Measurements from ENCODE around the gene FOXL2.

The FOXL2 gene

DNA sequence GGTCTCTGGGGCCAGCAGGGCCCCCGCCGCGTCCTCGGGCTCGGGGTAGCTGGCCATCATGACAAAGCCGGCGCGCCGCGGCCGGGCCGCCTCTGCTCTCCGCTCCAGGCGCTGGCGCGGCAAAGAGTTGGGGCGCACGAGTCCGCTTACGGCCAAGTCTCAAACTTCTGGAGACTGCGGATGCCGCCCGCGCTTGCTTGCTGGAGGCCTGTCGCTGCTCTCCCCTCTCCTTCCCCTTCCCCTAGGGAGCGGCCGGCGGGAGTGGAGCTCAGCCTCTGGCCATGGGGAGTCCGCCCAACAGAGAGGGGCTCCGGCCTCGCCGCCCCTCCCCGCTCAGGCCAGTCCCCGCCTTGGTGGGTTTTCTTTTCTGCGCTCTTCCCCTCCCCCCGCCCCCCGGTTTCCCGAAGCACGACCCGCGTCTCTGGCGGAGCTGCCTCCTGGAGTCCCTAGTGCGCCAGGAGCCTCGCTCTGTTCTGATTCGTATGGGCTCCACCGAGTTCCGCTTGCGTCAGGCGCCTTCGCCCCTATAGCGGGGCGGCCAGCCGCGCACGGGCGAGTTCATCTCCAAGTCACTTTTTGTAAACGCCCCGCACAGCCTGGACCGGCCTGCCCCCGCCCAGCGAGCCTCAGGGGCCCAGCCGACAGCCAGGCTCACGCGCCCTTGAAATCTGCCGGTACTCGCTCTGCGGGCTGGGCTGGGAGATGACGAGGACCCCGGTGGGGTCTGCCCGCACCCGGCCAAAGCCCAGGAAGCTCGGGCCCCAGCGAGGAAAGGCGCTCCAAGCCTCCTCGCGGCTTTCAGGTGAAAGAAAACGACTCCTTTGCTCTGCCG lies at the start of gene FOXL2, which contains the start of gene FOXL2NB:
TSS of gene FOXL2 (minus strand) at position 475 of the 832 bp plus-strand sequence. CDS start at position 60, 415 bp downstream.
TSS of gene FOXL2NB (plus strand) at position 555 of the 832 bp plus-strand sequence. CDS start at position 703, 148 bp downstream.
- no peak for DNase-seq (ENCODE audit: low read depth)

DNA sequence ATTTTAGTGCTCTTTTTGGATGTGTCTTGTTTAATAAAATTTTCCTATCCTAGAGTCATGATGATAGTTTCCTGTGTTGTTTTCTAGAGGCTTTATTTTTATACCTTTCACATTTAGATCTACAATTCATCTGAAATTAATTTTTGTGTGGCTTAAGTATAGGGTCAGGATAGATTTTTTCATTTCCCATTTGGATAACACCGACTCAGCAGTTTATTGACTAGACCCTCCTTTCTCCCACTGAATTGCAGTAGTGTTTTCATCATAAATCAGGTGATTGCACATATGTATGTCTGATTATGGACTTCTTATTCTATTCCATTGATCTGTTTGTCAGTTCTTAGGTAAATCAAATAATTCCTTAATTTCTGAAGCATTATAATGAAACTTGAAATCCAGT lies 48.8 kb upstream of the FOXL2 start:
- DNase-seq (ENCODE audit: low read depth) = no peak

- no peak for DNase-seq (ENCODE audit: low read depth)
These were observed 40.2 kb upstream of the FOXL2 start for GRCh38 chr3:138987181-138987580.

DNA sequence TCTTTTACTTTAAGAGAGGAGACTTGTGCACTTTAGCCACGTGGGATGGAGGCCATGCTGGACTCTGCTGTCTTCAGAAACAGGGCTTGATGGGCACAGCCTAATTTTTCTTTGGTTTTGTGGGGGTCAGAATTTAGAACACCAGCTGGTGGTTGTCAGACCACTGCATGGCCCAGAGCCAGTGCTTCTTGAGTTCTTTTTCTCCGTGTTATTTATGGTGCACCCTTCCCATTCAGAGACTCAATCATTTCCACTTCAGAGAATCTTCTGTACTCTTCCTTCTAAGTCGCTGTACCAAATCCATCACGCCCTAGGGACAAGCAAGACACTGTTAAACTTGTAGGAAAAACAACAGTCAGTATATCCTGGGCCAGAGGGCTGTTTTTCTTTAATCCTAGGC lies 39.0 kb upstream of the FOXL2 start:
- no peak for DNase-seq (ENCODE audit: low read depth)

DNA sequence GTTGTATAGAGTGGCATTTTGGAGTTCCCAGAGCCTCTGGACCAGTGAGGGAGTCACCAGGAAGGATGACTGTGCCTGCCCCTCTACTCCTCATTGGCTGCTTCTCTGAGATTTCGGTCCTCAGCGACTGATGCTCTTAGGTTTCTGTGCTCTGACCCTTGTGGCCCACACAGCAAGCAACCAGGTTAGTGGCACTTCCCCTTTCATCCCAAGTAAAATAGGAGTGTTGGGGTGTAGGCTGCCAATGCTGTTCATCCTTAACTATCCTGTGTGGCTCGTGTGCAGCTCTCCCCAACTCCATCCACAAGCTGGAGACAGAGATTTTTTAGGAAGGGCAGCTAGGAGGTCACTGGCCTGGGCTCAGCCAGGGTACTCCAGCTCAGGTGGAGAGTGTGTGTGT lies 37.9 kb upstream of the FOXL2 start:
- no peak for DNase-seq (ENCODE audit: low read depth)

- DNase-seq (ENCODE audit: low read depth) = no peak
These were observed 29.1 kb upstream of the FOXL2 start for GRCh38 chr3:138976047-138976446.

- no peak for DNase-seq (ENCODE audit: low read depth)
These were observed 28.4 kb upstream of the FOXL2 start for GRCh38 chr3:138975351-138975750.

- peak; percentile 33 for DNase-seq (ENCODE audit: low read depth)
These were observed 27.5 kb upstream of the FOXL2 start for GRCh38 chr3:138974462-138974861.

- no peak for DNase-seq (ENCODE audit: low read depth)
These were observed 26.0 kb upstream of the FOXL2 start for GRCh38 chr3:138972941-138973340.

DNA sequence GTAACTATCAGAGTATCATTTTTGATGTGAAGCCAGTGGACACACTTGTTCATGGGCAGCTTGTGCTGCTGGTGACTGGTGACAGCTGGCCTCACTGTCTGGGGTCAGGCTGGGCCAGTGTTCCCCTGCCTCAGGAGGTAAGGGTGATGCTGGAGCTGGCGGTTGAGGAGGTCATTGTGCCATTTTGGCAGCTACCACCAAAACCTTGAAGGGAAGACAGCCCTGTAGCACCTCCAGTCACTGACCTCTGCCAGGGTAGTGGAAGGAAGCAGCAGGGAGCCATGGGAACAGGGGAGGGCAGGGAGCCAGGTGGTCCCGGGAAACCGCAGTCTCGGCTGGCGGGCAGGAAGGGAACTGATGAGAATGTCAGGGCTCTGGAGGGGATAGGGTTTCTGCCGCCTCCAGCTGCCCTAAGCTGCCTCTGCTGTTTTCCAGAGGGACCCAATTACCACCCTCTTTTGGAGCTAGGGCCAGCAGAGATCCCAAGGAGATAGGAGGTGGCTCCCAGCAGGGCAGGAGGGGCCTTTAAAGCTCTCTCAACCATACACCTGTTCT lies 24.9 kb upstream of the FOXL2 start:
- DNase-seq (ENCODE audit: low read depth) = no peak

DNA sequence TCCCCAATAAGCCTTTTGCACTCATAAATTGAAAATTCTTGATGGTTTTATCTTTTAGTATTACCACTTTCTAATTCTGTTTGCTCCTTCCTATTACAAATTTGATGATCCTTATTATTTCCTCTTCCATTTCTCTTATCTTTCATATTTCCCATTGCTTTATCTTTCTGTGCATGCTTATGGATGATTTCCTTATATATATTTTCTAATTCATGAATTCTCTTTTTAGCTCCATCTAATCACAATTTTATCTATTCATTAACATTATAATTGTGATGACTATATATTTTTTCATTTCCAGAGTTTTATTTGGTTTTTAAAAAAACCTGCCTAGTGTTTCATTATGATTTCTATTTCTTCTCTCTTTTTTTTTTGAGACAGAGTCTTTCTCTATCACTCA lies 18.0 kb upstream of the FOXL2 start:
- no peak for DNase-seq (ENCODE audit: low read depth)

GRCh38 chr3:138964264-138964663 lies 17.3 kb upstream of the FOXL2 start:
- no peak for DNase-seq (ENCODE audit: low read depth)

- no peak for DNase-seq (ENCODE audit: low read depth)
These were observed 16.1 kb upstream of the FOXL2 start for GRCh38 chr3:138962854-138963560.

GRCh38 chr3:138960417-138960852 lies 13.5 kb upstream of the FOXL2 start:
- no peak for DNase-seq (ENCODE audit: low read depth)

GRCh38 chr3:138950701-138951100 lies 3.8 kb upstream of the FOXL2 start:
- DNase-seq (ENCODE audit: low read depth) = no peak

DNA sequence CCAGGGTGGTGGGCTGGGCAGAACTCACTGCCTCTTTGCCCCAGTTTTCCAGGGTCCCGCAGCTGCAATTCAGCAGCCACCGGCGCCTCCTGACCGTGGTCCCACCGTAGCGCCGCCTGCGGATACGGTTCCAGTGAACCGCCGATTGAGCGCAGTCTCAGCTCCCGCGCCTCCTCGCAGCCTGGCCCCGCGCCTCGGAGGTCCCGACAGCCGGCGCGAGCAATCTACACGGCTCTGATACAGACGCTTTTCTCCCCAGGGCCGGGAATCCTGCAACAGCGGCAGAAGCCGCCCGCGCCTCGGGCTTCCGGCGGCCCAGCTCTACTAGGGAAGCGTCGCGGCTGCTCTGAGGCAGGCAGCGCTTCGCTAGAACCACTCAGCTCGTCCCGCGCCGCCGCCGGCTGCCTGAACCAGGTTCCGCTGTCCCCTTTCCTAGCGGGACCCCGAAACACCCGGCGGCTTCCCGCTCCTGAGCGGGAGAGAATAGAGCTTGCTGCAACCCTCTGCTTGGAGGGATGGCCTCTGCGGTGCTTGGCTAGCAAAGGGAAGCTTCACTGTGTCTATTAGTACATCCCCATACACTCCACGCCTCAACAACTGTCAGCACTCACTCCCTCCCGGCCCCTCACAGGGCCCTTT lies 3.2 kb upstream of the FOXL2 start:
- DNase-seq (ENCODE audit: low read depth) = peak; percentile 46

DNA sequence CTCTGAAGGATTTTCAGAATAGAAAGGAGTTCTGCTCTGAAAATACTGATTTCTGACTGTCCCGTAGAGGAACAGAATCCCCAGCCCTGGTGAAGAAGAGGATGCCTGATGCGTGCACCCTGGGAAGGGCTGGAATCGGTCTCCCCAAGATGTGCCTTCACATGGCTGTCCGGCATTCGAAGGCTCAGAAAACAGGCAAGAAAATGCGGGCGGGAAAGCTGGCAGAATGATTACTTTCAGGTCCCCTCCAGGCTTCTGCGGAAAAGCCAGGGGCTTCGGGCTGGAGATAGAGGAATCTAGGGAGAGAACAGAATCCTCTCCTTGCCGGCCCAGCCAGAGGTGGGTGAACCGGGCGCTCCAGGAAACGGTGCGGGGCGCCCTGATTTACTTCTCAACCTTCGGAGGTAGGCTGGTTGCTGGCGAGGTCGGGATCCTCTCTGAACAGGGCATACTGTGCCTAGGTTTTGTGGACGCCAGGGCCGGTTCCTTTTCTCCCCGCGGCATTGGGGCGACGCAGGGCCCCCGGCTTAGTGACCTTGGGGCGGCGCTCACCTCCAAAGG lies 2.6 kb upstream of the FOXL2 start:
- no peak for DNase-seq (ENCODE audit: low read depth)

- no peak for DNase-seq (ENCODE audit: low read depth)
These were observed 2.1 kb upstream of the FOXL2 start for GRCh38 chr3:138949002-138949418.

DNA sequence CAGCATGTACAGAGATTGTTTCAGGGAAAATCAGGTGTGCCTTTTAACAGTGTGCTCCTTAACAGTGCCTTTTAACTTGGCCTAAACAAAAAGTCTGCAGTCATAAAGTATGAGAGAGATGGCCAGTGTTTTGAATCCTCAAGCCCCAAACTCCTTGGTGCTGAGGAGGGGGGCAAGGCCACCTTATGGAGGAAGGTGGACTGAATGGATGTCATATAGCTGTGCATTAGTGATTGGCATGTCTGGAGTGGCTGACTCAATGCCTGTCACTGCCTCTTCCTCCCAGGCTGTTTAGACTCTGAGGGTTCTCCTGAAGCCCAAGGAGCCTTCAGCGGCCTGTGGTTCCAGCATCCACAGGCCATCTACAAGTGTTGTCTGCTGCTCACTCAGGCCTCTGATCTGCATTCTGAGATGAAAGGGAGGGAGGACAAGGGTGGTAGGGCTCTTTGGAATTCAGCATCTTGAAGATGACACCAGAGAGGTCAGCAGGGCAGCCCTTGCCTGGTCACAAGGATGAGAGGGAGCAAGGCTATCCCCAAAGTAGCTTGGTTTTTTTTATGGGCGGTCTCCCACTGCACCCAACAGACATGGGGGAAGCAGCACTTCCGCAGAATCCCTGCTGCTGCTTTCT lies 1.5 kb upstream of the FOXL2 start:
- DNase-seq (ENCODE audit: low read depth) = no peak

GRCh38 chr3:138947495-138948121 lies 671 bp upstream of the FOXL2 start:
- DNase-seq (ENCODE audit: low read depth) = no peak
